DND-41 (cell line): ENCODE results near the gene CERKL.

ENCODE experiments used
- EZH2 ChIP-seq: IDR thresholded peaks from 3 replicates; pipeline ENCODE4 v1.6.1; 2012; ENCODE audit warnings: borderline replicate concordance, low read depth, mild to moderate bottlenecking, moderate library complexity, low read length, inconsistent platforms; ENCODE audit not compliant: severe bottlenecking
- TF ChIP-seq, protein P1 (sequence below): IDR thresholded peaks from 2 replicates; pipeline ENCODE4 v1.5.1; 2012; ENCODE audit warnings: borderline replicate concordance, low read length, moderate library complexity, mild to moderate bottlenecking; ENCODE audit not compliant: poor library complexity, severe bottlenecking; ENCODE audit errors: extremely low read depth

- TF ChIP-seq EZH2: no peak
- TF ChIP-seq, protein P1, sequence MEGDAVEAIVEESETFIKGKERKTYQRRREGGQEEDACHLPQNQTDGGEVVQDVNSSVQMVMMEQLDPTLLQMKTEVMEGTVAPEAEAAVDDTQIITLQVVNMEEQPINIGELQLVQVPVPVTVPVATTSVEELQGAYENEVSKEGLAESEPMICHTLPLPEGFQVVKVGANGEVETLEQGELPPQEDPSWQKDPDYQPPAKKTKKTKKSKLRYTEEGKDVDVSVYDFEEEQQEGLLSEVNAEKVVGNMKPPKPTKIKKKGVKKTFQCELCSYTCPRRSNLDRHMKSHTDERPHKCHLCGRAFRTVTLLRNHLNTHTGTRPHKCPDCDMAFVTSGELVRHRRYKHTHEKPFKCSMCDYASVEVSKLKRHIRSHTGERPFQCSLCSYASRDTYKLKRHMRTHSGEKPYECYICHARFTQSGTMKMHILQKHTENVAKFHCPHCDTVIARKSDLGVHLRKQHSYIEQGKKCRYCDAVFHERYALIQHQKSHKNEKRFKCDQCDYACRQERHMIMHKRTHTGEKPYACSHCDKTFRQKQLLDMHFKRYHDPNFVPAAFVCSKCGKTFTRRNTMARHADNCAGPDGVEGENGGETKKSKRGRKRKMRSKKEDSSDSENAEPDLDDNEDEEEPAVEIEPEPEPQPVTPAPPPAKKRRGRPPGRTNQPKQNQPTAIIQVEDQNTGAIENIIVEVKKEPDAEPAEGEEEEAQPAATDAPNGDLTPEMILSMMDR: no peak
These were observed 8.3 kb downstream of the CERKL start for GRCh38 chr2:181648478-181649155.
